Spinal cord (tissue), 10 donors: ENCODE data around the gene HOXC12. TPM values are rescaled to one million over a fixed set of nuclear protein-coding genes. Genes with fewer than 3 reads are reported as not detected.

ENCODE experiments used
- DNase-seq, 6 donors: peaks; one replicate each; pipeline versions ENCODE4 v3.0.0 to v3.0.0-alpha.2; 2013 to 2015; ENCODE audit warnings: low spot score in 6 of 6, low read depth in 4 of 6
- H3K27ac ChIP-seq: one replicate; pipeline ENCODE4 v1.5.1; 2013; ENCODE audit warnings: low read depth, low read length, control low read depth
- H3K27me3 ChIP-seq: one replicate; pipeline ENCODE4 v1.6.1; 2013; ENCODE audit warnings: low read length; ENCODE audit not compliant: control insufficient read depth, insufficient read depth
- H3K36me3 ChIP-seq: one replicate; pipeline ENCODE4 v1.6.1; 2013; ENCODE audit warnings: low read length; ENCODE audit not compliant: control insufficient read depth, insufficient read depth
- H3K4me1 ChIP-seq: one replicate; pipeline ENCODE4 v1.6.1; 2013; ENCODE audit warnings: low read length; ENCODE audit not compliant: control insufficient read depth, insufficient read depth
- H3K4me3 ChIP-seq: one replicate; pipeline ENCODE4 v1.5.1; 2013; ENCODE audit warnings: low read depth, low read length, control low read depth
- H3K9me3 ChIP-seq: one replicate; pipeline ENCODE4 v1.6.1; 2013; ENCODE audit warnings: low read length; ENCODE audit not compliant: control insufficient read depth, insufficient read depth
- WGBS: methylation state at CpG from one replicate; pipeline ENCODE4 v1.1.5; 2013; ENCODE audit warnings: missing lambda C conversion rate; ENCODE audit not compliant: insufficient coverage; 5-methylcytosine and 5-hydroxymethylcytosine counted together
- polyA plus RNA-seq, 2 donors: library from polyadenylated mRNA; unstranded; fragments of 120-200 nt; gene quantifications; one replicate each; pipeline ENCODE4 v1.2.1, GENCODE V29; 2013; ENCODE audit not compliant: insufficient read length in 2 of 2
- total RNA-seq, 2 donors: library from RNA; depleted of rRNA in 1 of 2; stranded (reverse); fragments of 120-200 nt in 1 of 2; fragments of >200 nt in 1 of 2; gene quantifications; one replicate each; pipeline versions ENCODE4 v1.2.3 to v1.2.4, GENCODE V29; 2013 to 2014
- donor health status: healthy.

HOXC12 gene
- total and polyA plus RNA-seq, 4 donors = 2.3 TPM; not detected in 3

GRCh38 chr12:53941187-53941586 is 13.5 kb upstream of the HOXC12 start:
- H3K4me1 ChIP-seq = peaks cover 20% of the 10 kb centered on the region
- no peak for DNase-seq
- no peaks in the 10 kb centered on the region for H3K9me3 ChIP-seq
- H3K27ac ChIP-seq = no peak overlapping the region
- peaks cover 100% of the 10 kb centered on the region for H3K27me3 ChIP-seq
- H3K4me3 ChIP-seq = no peak overlapping the region
- no peaks in the 10 kb centered on the region for H3K36me3 ChIP-seq

GRCh38 chr12:53941750-53942149 is 13.0 kb upstream of the HOXC12 start:
- Histone ChIP-seq H3K27ac (no peak overlapping the region), H3K27me3 (peaks cover 100% of the 10 kb centered on the region), H3K36me3 (no peaks in the 10 kb centered on the region), H3K9me3 (no peaks in the 10 kb centered on the region), H3K4me3 (no peak overlapping the region), H3K4me1 (peaks cover 20% of the 10 kb centered on the region)
- no CpG with 5 or more reads among the region's 5 CpGs for WGBS
- DNase-seq = no peak

GRCh38 chr12:53942467-53942997 is 12.2 kb upstream of the HOXC12 start:
- H3K4me3 ChIP-seq = no peak overlapping the region
- H3K27ac ChIP-seq = no peak overlapping the region
- peaks cover 100% of the 10 kb centered on the region for H3K27me3 ChIP-seq
- WGBS = no CpG with 5 or more reads among the region's 2 CpGs
- peaks cover 20% of the 10 kb centered on the region for H3K4me1 ChIP-seq
- no peaks in the 10 kb centered on the region for H3K36me3 ChIP-seq
- DNase-seq = no peak
- no peaks in the 10 kb centered on the region for H3K9me3 ChIP-seq

- DNase-seq = no peak
- Histone ChIP-seq H3K27ac (no peak overlapping the region), H3K4me1 (peaks cover 12% of the 10 kb centered on the region), H3K27me3 (peaks cover 100% of the 10 kb centered on the region), H3K4me3 (no peak overlapping the region), H3K9me3 (no peaks in the 10 kb centered on the region), H3K36me3 (no peaks in the 10 kb centered on the region)
- 20% methylated on average over 2 of the region's 4 CpGs for WGBS
Measured at GRCh38 chr12:53944209-53944608, 10.5 kb upstream of the HOXC12 start.

- no peaks in the 10 kb centered on the region for H3K9me3 ChIP-seq
- no peak overlapping the region for H3K27ac ChIP-seq
- no peak overlapping the region for H3K4me3 ChIP-seq
- 7% methylated on average over 33 of the region's 51 CpGs for WGBS
- no peak for DNase-seq
- no peaks in the 10 kb centered on the region for H3K36me3 ChIP-seq
- H3K4me1 ChIP-seq = peaks cover 14% of the 10 kb centered on the region
- H3K27me3 ChIP-seq = peaks cover 100% of the 10 kb centered on the region
Measured at GRCh38 chr12:53944907-53945847, 9.5 kb upstream of the HOXC12 start.

GRCh38 chr12:53947743-53948142 is 7.0 kb upstream of the HOXC12 start:
- Histone ChIP-seq H3K4me1 (peaks cover 33% of the 10 kb centered on the region), H3K9me3 (no peaks in the 10 kb centered on the region), H3K27ac (no peak overlapping the region), H3K36me3 (no peaks in the 10 kb centered on the region), H3K4me3 (no peak overlapping the region), H3K27me3 (peaks cover 100% of the 10 kb centered on the region)
- no peak for DNase-seq

GRCh38 chr12:53948650-53949593 is 5.8 kb upstream of the HOXC12 start:
- Histone ChIP-seq H3K4me3 (no peak overlapping the region), H3K4me1 (peaks cover 33% of the 10 kb centered on the region), H3K27me3 (peaks cover 100% of the 10 kb centered on the region), H3K9me3 (no peaks in the 10 kb centered on the region), H3K27ac (no peak overlapping the region), H3K36me3 (no peaks in the 10 kb centered on the region)
- DNase-seq = no peak
- WGBS = 29% methylated on average over 5 of the region's 9 CpGs

- no peaks in the 10 kb centered on the region for H3K9me3 ChIP-seq
- 3% methylated on average over 27 of the region's 34 CpGs for WGBS
- no peak overlapping the region for H3K27ac ChIP-seq
- no peak for DNase-seq
- H3K36me3 ChIP-seq = no peaks in the 10 kb centered on the region
- H3K4me3 ChIP-seq = no peak overlapping the region
- H3K4me1 ChIP-seq = peaks cover 33% of the 10 kb centered on the region
- H3K27me3 ChIP-seq = peaks cover 100% of the 10 kb centered on the region
Measured at GRCh38 chr12:53949631-53950436, 4.9 kb upstream of the HOXC12 start.

- 0% methylated on average over 6 of the region's 10 CpGs for WGBS
- Histone ChIP-seq H3K9me3 (no peaks in the 10 kb centered on the region), H3K27me3 (peaks cover 99% of the 10 kb centered on the region), H3K36me3 (no peaks in the 10 kb centered on the region), H3K4me3 (no peak overlapping the region), H3K27ac (no peak overlapping the region), H3K4me1 (peaks cover 32% of the 10 kb centered on the region)
- DNase-seq = no peak
Measured at GRCh38 chr12:53950437-53950773, 4.3 kb upstream of the HOXC12 start.
